Naive thymus-derived CD4-positive, alpha-beta T cell (primary cell): ENCODE measurements around the gene WNT7B. TPM values are rescaled to one million over a fixed set of nuclear protein-coding genes. Genes with fewer than 3 reads are reported as not detected.

Source experiments
- ATAC-seq: fragments of 150-1000 bp; cut with Tn5 transposase; 2 replicates; pipeline ENCODE4 v1.10.0; 2021; ENCODE audit warnings: mild to moderate bottlenecking, moderate library complexity
- CTCF ChIA-PET: fragments of 350-600 bp; sonication (Branson Sonifier 250); formaldehyde crosslinking; loops from one replicate; lab custom pipeline; 2021; ENCODE audit warnings: antibody characterized with exemption; lab: Charles Lee
- POLR2A ChIA-PET: fragments of 350-600 bp; sonication (Branson Sonifier 250); formaldehyde crosslinking; loops from one replicate; lab custom pipeline; 2021; ENCODE audit warnings: antibody characterized with exemption, inconsistent platforms; lab: Charles Lee
- DNase-seq, 9 donors: peaks; one replicate each; pipeline versions ENCODE4 v3.0.0 to v3.0.0-alpha.2; 2020 to 2022; ENCODE audit warnings: mixed read lengths in 1 of 9
- H3K27ac ChIP-seq: one replicate; pipeline ENCODE4 v1.7.0; 2013; ENCODE audit warnings: mild to moderate bottlenecking, low read depth, low read length, moderate library complexity
- H3K27me3 ChIP-seq, 2 donors: one replicate each; pipeline ENCODE4 v1.7.0; 2013; ENCODE audit warnings: low read length in 2 of 2, mild to moderate bottlenecking in 2 of 2, moderate library complexity in 2 of 2; ENCODE audit not compliant: control insufficient read depth in 2 of 2, insufficient read depth in 2 of 2
- H3K36me3 ChIP-seq, 3 experiments: 1 replicate in 2 of 3; 2 replicates in 1 of 3; pipeline ENCODE4 v1.7.0; 2013; ENCODE audit warnings: low read length in 3 of 3, mild to moderate bottlenecking in 3 of 3, moderate library complexity in 1 of 3; ENCODE audit not compliant: insufficient read depth in 3 of 3, control insufficient read depth in 2 of 3
- H3K4me1 ChIP-seq, 2 donors: one replicate each; pipeline ENCODE4 v1.7.0; 2013; ENCODE audit warnings: low read length in 2 of 2, mild to moderate bottlenecking in 2 of 2, moderate library complexity in 1 of 2; ENCODE audit not compliant: control insufficient read depth in 2 of 2, insufficient read depth in 2 of 2
- H3K4me3 ChIP-seq: 2 replicates; pipeline ENCODE4 v1.7.0; 2013; ENCODE audit warnings: mild to moderate bottlenecking, low read length
- H3K9me3 ChIP-seq, 3 experiments: 1 replicate in 2 of 3; 2 replicates in 1 of 3; pipeline ENCODE4 v1.7.0; 2013; ENCODE audit warnings: low read length in 3 of 3; ENCODE audit not compliant: control insufficient read depth in 2 of 3
- H3K27ac Mint-ChIP-seq, 9 donors: one replicate each; pipeline ENCODE4 v1.8.0; 2020 to 2022; ENCODE audit warnings: mixed read lengths in 9 of 9, mild to moderate bottlenecking in 8 of 9, moderate library complexity in 5 of 9, inconsistent platforms in 2 of 9
- H3K27me3 Mint-ChIP-seq, 5 donors: one replicate each; pipeline ENCODE4 v1.8.0; 2021 to 2022; ENCODE audit warnings: mixed read lengths in 5 of 5, mild to moderate bottlenecking in 1 of 5
- H3K36me3 Mint-ChIP-seq, 5 donors: one replicate each; pipeline ENCODE4 v1.8.0; 2020 to 2022; ENCODE audit warnings: mixed read lengths in 5 of 5, mild to moderate bottlenecking in 3 of 5, inconsistent platforms in 1 of 5
- H3K4me1 Mint-ChIP-seq, 7 donors: one replicate each; pipeline ENCODE4 v1.8.0; 2020 to 2022; ENCODE audit warnings: mixed read lengths in 7 of 7, mild to moderate bottlenecking in 3 of 7, inconsistent platforms in 1 of 7
- H3K4me3 Mint-ChIP-seq, 10 donors: one replicate each; pipeline ENCODE4 v1.8.0; 2020 to 2022; ENCODE audit warnings: mild to moderate bottlenecking in 10 of 10, mixed read lengths in 10 of 10, moderate library complexity in 6 of 10, inconsistent platforms in 2 of 10
- H3K9me3 Mint-ChIP-seq, 11 donors: one replicate each; pipeline ENCODE4 v1.8.0; 2020 to 2022; ENCODE audit warnings: mixed read lengths in 11 of 11, mild to moderate bottlenecking in 4 of 11, inconsistent platforms in 1 of 11, moderate library complexity in 1 of 11
- intact Hi-C, 2 donors: fragments of 100-400 bp; cut with micrococcal nuclease; formaldehyde crosslinking; loops; one replicate each; pipeline ENCODE4 v1.15.1; 2023
- polyA plus RNA-seq, 2 donors: library from polyadenylated mRNA; unstranded; fragments of 300-500 nt; fragmentation: Illumina TruSeq; gene quantifications; one replicate each; pipeline ENCODE4 v1.2.3, GENCODE V29; 2021
- total RNA-seq, 6 experiments: library from RNA in 5 of 6; stranded (reverse) in 5 of 6; gene quantifications; 1 replicate in 5 of 6; 2 replicates in 1 of 6; pipeline ENCODE4 v1.2.3 and lab custom pipeline; 2021 to 2026

WNT7B gene
- total and polyA plus RNA-seq, 7 experiments from 2014 or later = not detected

- Mint-ChIP-seq H3K4me3 (no peak overlapping the region), H3K4me1 (peaks cover 0 to 7% (median 0%) of the 10 kb centered on the region in 7 donors), H3K27me3 (peaks cover 19 to 63% (median 50%) of the 10 kb centered on the region in 5 donors), H3K27ac (no peak overlapping the region), H3K36me3 (no peaks in the 10 kb centered on the region), H3K9me3 (peaks cover 0 to 2% (median 0%) of the 10 kb centered on the region in 11 donors)
- no peaks in the 10 kb centered on the region for H3K4me1 ChIP-seq
- H3K4me3 ChIP-seq = no peak overlapping the region
- ChIA-PET POLR2A (no interaction called here), CTCF (no interaction called here)
- peaks cover 0 to 4% of the 10 kb centered on the region in 2 donors for H3K27me3 ChIP-seq
- ATAC-seq = no peak
- no peaks in the 10 kb centered on the region for H3K36me3 ChIP-seq
- no peaks in the 10 kb centered on the region for H3K9me3 ChIP-seq
- intact Hi-C loops = no loop called here
- H3K27ac ChIP-seq = no peak overlapping the region
- DNase-seq = no peak
Observed at GRCh38 chr22:45880716-45881523, 96.0 kb downstream of the WNT7B start.

- H3K4me3 ChIP-seq = no peak overlapping the region
- ATAC-seq (no peak), DNase-seq (no peak)
- CTCF ChIA-PET = no interaction called here
- Mint-ChIP-seq H3K36me3 (no peaks in the 10 kb centered on the region), H3K4me1 (peaks cover 0 to 7% (median 0%) of the 10 kb centered on the region in 7 donors), H3K9me3 (peaks cover 0 to 2% (median 0%) of the 10 kb centered on the region in 11 donors), H3K4me3 (peak overlapping the region in 1 of 10 donors; percentile 39), H3K27ac (peak overlapping the region in 1 of 9 donors; percentile 36), H3K27me3 (peaks cover 19 to 63% (median 50%) of the 10 kb centered on the region in 5 donors)
- no peak overlapping the region for H3K27ac ChIP-seq
- intact Hi-C loops = no loop called here
- no peaks in the 10 kb centered on the region for H3K9me3 ChIP-seq
- H3K36me3 ChIP-seq = no peaks in the 10 kb centered on the region
- H3K4me1 ChIP-seq = no peaks in the 10 kb centered on the region
- POLR2A ChIA-PET = no interaction called here
- H3K27me3 ChIP-seq = peaks cover 0 to 4% of the 10 kb centered on the region in 2 donors
Observed at GRCh38 chr22:45880091-45880715, 96.8 kb downstream of the WNT7B start.

- Histone ChIP-seq H3K4me3 (no peak overlapping the region), H3K27ac (no peak overlapping the region), H3K9me3 (no peaks in the 10 kb centered on the region), H3K4me1 (no peaks in the 10 kb centered on the region), H3K27me3 (peaks cover 0 to 4% of the 10 kb centered on the region in 2 donors), H3K36me3 (no peaks in the 10 kb centered on the region)
- DNase-seq = no peak
- Mint-ChIP-seq H3K27ac (no peak overlapping the region), H3K27me3 (peaks cover 19 to 60% (median 50%) of the 10 kb centered on the region in 5 donors), H3K9me3 (peaks cover 0 to 7% (median 0%) of the 10 kb centered on the region in 11 donors), H3K4me1 (peaks cover 0 to 7% (median 0%) of the 10 kb centered on the region in 7 donors), H3K36me3 (no peaks in the 10 kb centered on the region), H3K4me3 (peak overlapping the region in 1 of 10 donors; percentile 39)
- ChIA-PET CTCF (no interaction called here), POLR2A (no interaction called here)
- ATAC-seq = no peak
- intact Hi-C loops = no loop called here
Observed at GRCh38 chr22:45879552-45879949, 97.4 kb downstream of the WNT7B start.

GRCh38 chr22:45878901-45879551 is 97.9 kb downstream of the WNT7B start:
- intact Hi-C loops = no loop called here
- peaks cover 0 to under 1% (median 0%) of the 10 kb centered on the region in 3 experiments for H3K9me3 ChIP-seq
- peaks cover 0 to 3% of the 10 kb centered on the region in 2 donors for H3K27me3 ChIP-seq
- no peak overlapping the region for H3K27ac ChIP-seq
- ATAC-seq (no peak), DNase-seq (no peak)
- no peaks in the 10 kb centered on the region for H3K4me1 ChIP-seq
- H3K4me3 ChIP-seq = no peak overlapping the region
- no peaks in the 10 kb centered on the region for H3K36me3 Mint-ChIP-seq
- peaks cover 0 to 12% (median 0%) of the 10 kb centered on the region in 11 donors for H3K9me3 Mint-ChIP-seq
- H3K36me3 ChIP-seq = no peaks in the 10 kb centered on the region
- CTCF ChIA-PET = interaction anchor here (1.8 kb wide), 1 partner anchor 15 kb away, joined by 4 read pairs; no protein-coding TSS in a partner anchor
- H3K4me3 Mint-ChIP-seq = no peak overlapping the region
- H3K27me3 Mint-ChIP-seq = peaks cover 19 to 64% (median 53%) of the 10 kb centered on the region in 5 donors
- H3K27ac Mint-ChIP-seq = no peak overlapping the region
- H3K4me1 Mint-ChIP-seq = peaks cover 0 to 7% (median 0%) of the 10 kb centered on the region in 7 donors
- POLR2A ChIA-PET = no interaction called here

- H3K9me3 Mint-ChIP-seq = peaks cover 0 to 20% (median 1%) of the 10 kb centered on the region in 11 donors
- peaks cover 11 to 67% (median 48%) of the 10 kb centered on the region in 5 donors for H3K27me3 Mint-ChIP-seq
- H3K27ac Mint-ChIP-seq = no peak overlapping the region
- Histone ChIP-seq H3K9me3 (peaks cover 0 to 4% (median 0%) of the 10 kb centered on the region in 3 experiments), H3K27me3 (no peaks in the 10 kb centered on the region), H3K27ac (no peak overlapping the region), H3K4me3 (no peak overlapping the region), H3K4me1 (no peaks in the 10 kb centered on the region), H3K36me3 (no peaks in the 10 kb centered on the region)
- intact Hi-C loops = no loop called here
- ATAC-seq = no peak
- CTCF ChIA-PET = interaction anchor here (1.8 kb wide), 1 partner anchor 14 kb away, joined by 4 read pairs; no protein-coding TSS in a partner anchor
- no peaks in the 10 kb centered on the region for H3K36me3 Mint-ChIP-seq
- peaks cover 0 to 7% (median 0%) of the 10 kb centered on the region in 7 donors for H3K4me1 Mint-ChIP-seq
- POLR2A ChIA-PET = no interaction called here
- peak in 1 of 9 donors; percentile 4 for DNase-seq
- no peak overlapping the region for H3K4me3 Mint-ChIP-seq
Observed at GRCh38 chr22:45878051-45878781, 98.7 kb downstream of the WNT7B start.

GRCh38 chr22:45877651-45878050 is 99.3 kb downstream of the WNT7B start:
- H3K27ac ChIP-seq = no peak overlapping the region
- Mint-ChIP-seq H3K27ac (no peak overlapping the region), H3K4me3 (no peak overlapping the region), H3K9me3 (peaks cover 0 to 26% (median 6%) of the 10 kb centered on the region in 11 donors), H3K4me1 (peaks cover 0 to 7% (median 0%) of the 10 kb centered on the region in 7 donors), H3K27me3 (peaks cover 17 to 66% (median 47%) of the 10 kb centered on the region in 5 donors), H3K36me3 (no peaks in the 10 kb centered on the region)
- no peaks in the 10 kb centered on the region for H3K4me1 ChIP-seq
- intact Hi-C loops = no loop called here
- no peak for ATAC-seq
- ChIA-PET CTCF (interaction anchor here (1.8 kb wide), 1 partner anchor 14 kb away, joined by 4 read pairs; no protein-coding TSS in a partner anchor), POLR2A (no interaction called here)
- no peaks in the 10 kb centered on the region for H3K36me3 ChIP-seq
- peak in 1 of 9 donors; percentile 2 for DNase-seq
- H3K4me3 ChIP-seq = no peak overlapping the region
- no peaks in the 10 kb centered on the region for H3K27me3 ChIP-seq
- peaks cover 0 to 8% (median 0%) of the 10 kb centered on the region in 3 experiments for H3K9me3 ChIP-seq
